OCI-M1 (cell line): ENCODE results near the gene ZFP57.

Experiments used
- DNase-seq: peaks from one replicate; lab custom pipeline; 2025; lab: John Stamatoyannopoulos, UW

Gene ZFP57

GRCh38 chr6:29625337-29625930 is 55.5 kb downstream of the ZFP57 start:
- no peak for DNase-seq

- DNase-seq: no peak
Observed at GRCh38 chr6:29624520-29624961, 56.4 kb downstream of the ZFP57 start.
